SK-N-SH treated with all-trans-retinoic acid at 6 μM for 48 hours (cell line): ENCODE measurements around the gene SKA2.

ENCODE experiments used
- ATAC-seq: fragments of 200-7000 bp; cut with Tn5 transposase; 3 replicates; pipeline ENCODE4 v1.9.1; 2020; ENCODE audit warnings: mild to moderate bottlenecking, moderate library complexity
- ARNTL ChIP-seq: fragments of 450-650 bp; formaldehyde crosslinking; IDR thresholded peaks from 2 replicates; pipeline ENCODE4 v1.5.0; 2020; ENCODE audit warnings: low read depth, mild to moderate bottlenecking, moderate library complexity, borderline replicate concordance
- BACH2 ChIP-seq: fragments of 250-450 bp; sonication (Bioruptor Pico); IDR thresholded peaks from 2 replicates; pipeline ENCODE4 v1.9.0; 2021; ENCODE audit warnings: mild to moderate bottlenecking, borderline replicate concordance
- CSDC2 ChIP-seq: fragments of 250-450 bp; sonication (Bioruptor Pico); IDR thresholded peaks from 2 replicates; pipeline ENCODE4 v1.5.0; 2020; ENCODE audit warnings: mild to moderate bottlenecking, moderate library complexity
- ESRRG ChIP-seq: fragments of 250-450 bp; sonication (Bioruptor Pico); IDR thresholded peaks from 2 replicates; pipeline ENCODE4 v1.6.1; 2021; ENCODE audit warnings: mild to moderate bottlenecking
- GLIS3 ChIP-seq: fragments of 250-450 bp; sonication (Bioruptor Pico); IDR thresholded peaks from 2 replicates; pipeline ENCODE4 v1.5.0; 2020; ENCODE audit warnings: mild to moderate bottlenecking, moderate library complexity
- ISL1 ChIP-seq: fragments of 250-450 bp; sonication (Bioruptor Pico); IDR thresholded peaks from 2 replicates; pipeline ENCODE4 v2.1.2; 2022; ENCODE audit warnings: mild to moderate bottlenecking, moderate library complexity
- OSR1 ChIP-seq: fragments of 250-450 bp; sonication (Bioruptor Pico); IDR thresholded peaks from 2 replicates; pipeline ENCODE4 v1.8.0; 2022; ENCODE audit warnings: moderate library complexity, mild to moderate bottlenecking, inconsistent platforms
- PPARA ChIP-seq: fragments of 250-450 bp; sonication (Bioruptor Pico); IDR thresholded peaks from 2 replicates; pipeline ENCODE4 v1.5.0; 2020; ENCODE audit warnings: mild to moderate bottlenecking, borderline replicate concordance
- RARB ChIP-seq: fragments of 250-450 bp; sonication (Bioruptor Pico); IDR thresholded peaks from 2 replicates; pipeline ENCODE4 v1.8.0; 2021; ENCODE audit warnings: mild to moderate bottlenecking, moderate library complexity
- SNAI2 ChIP-seq: fragments of 250-450 bp; sonication (Bioruptor Pico); IDR thresholded peaks from 2 replicates; pipeline ENCODE4 v1.5.0; 2020; ENCODE audit warnings: mild to moderate bottlenecking, moderate library complexity
- TCF4 ChIP-seq: fragments of 250-450 bp; sonication (Bioruptor Pico); IDR thresholded peaks from 2 replicates; pipeline ENCODE4 v1.8.0; 2021; ENCODE audit warnings: mild to moderate bottlenecking, moderate library complexity, borderline replicate concordance
- TOX ChIP-seq: fragments of 250-450 bp; sonication (Bioruptor Pico); IDR thresholded peaks from 2 replicates; pipeline ENCODE4 v1.8.0; 2021; ENCODE audit warnings: mild to moderate bottlenecking, moderate library complexity, borderline replicate concordance
- ZC3H10 ChIP-seq: fragments of 250-450 bp; sonication (Bioruptor Pico); IDR thresholded peaks from 2 replicates; pipeline ENCODE4 v1.5.1; 2021; ENCODE audit warnings: mild to moderate bottlenecking, moderate library complexity
- ZFP3 ChIP-seq: fragments of 250-450 bp; sonication (Bioruptor Pico); IDR thresholded peaks from 2 replicates; pipeline ENCODE4 v1.5.0; 2020; ENCODE audit warnings: mild to moderate bottlenecking, moderate library complexity
- ZFP30 ChIP-seq: fragments of 450-650 bp; formaldehyde crosslinking; IDR thresholded peaks from 2 replicates; pipeline ENCODE4 v1.5.0; 2022; ENCODE audit warnings: mild to moderate bottlenecking, moderate library complexity
- ZNF8 ChIP-seq: fragments of 450-650 bp; formaldehyde crosslinking; IDR thresholded peaks from 2 replicates; pipeline ENCODE4 v1.5.0; 2020; ENCODE audit warnings: mild to moderate bottlenecking, moderate library complexity
- TF ChIP-seq, protein P1 (sequence below): fragments of 250-450 bp; sonication (Bioruptor Pico); IDR thresholded peaks from 2 replicates; pipeline ENCODE4 v1.8.0; 2020; ENCODE audit warnings: mild to moderate bottlenecking, moderate library complexity, borderline replicate concordance
- TF ChIP-seq, protein P2 (sequence below): fragments of 250-450 bp; sonication (Bioruptor Pico); IDR thresholded peaks from 2 replicates; pipeline ENCODE4 v1.5.1; 2020; ENCODE audit warnings: low read depth, mild to moderate bottlenecking, moderate library complexity
- TF ChIP-seq, protein P3 (sequence below): fragments of 250-450 bp; sonication (Bioruptor Pico); IDR thresholded peaks from 2 replicates; pipeline ENCODE4 v1.5.1; 2021; ENCODE audit warnings: mild to moderate bottlenecking, moderate library complexity
- TF ChIP-seq, protein P4 (sequence below): fragments of 250-450 bp; sonication (Bioruptor Pico); IDR thresholded peaks from 2 replicates; pipeline ENCODE4 v1.8.0; 2021; ENCODE audit warnings: low read depth, mild to moderate bottlenecking, moderate library complexity, borderline replicate concordance
- TF ChIP-seq, protein P5 (sequence below): fragments of 250-450 bp; sonication (Bioruptor Pico); IDR thresholded peaks from 2 replicates; pipeline ENCODE4 v1.5.0; 2020; ENCODE audit warnings: mild to moderate bottlenecking, moderate library complexity

The SKA2 gene

DNA sequence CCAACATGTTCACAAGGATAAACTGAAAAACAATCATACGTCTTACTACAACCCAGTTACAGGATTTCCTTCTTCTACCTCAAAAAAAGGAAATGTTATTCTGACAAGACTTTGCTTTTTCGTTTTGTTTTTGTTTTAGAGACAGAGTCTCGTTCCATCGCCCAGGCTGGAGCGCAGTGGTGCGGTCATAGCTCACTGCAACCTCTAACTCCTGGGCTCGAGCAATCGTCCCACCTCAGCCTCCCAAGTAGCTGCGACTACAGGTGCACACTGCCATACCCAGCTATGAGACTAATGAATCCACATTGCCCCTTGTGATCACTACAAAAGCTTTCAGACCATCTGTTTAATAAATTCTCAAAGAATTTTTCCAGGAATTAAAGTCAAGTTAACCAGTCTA is 39.5 kb downstream of the SKA2 start:
- TF ChIP-seq CSDC2 (CRISPR knock-in tag) = no peak
- no peak for ATAC-seq

DNA sequence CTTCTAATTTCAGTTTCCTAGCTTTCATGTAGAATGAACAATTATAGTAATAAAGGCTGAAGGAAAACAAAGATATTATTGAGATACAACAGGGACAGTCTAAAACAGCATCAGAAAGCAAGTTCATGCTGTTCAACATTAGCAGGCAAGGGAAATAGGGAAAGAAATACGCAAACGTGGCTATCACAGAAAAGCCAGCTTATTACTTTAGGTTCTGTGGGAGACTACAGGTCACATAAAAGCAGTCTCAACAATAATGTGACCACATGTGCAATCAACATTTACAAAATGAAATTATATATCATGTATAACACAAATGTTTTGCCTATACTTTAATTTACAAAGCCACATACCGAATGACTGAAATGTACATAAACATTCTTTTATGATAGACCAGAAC is 43.4 kb downstream of the SKA2 start:
- ATAC-seq = no peak
- TF ChIP-seq BACH2 (CRISPR knock-in tag) = no peak
- TF ChIP-seq TCF4 (CRISPR knock-in tag) = no peak
- no peak for TF ChIP-seq OSR1 (CRISPR knock-in tag)
- TF ChIP-seq ARNTL = no peak
- TF ChIP-seq ZC3H10 (CRISPR knock-in tag) = no peak
- TF ChIP-seq TOX (CRISPR knock-in tag) = no peak
- TF ChIP-seq, protein P1, sequence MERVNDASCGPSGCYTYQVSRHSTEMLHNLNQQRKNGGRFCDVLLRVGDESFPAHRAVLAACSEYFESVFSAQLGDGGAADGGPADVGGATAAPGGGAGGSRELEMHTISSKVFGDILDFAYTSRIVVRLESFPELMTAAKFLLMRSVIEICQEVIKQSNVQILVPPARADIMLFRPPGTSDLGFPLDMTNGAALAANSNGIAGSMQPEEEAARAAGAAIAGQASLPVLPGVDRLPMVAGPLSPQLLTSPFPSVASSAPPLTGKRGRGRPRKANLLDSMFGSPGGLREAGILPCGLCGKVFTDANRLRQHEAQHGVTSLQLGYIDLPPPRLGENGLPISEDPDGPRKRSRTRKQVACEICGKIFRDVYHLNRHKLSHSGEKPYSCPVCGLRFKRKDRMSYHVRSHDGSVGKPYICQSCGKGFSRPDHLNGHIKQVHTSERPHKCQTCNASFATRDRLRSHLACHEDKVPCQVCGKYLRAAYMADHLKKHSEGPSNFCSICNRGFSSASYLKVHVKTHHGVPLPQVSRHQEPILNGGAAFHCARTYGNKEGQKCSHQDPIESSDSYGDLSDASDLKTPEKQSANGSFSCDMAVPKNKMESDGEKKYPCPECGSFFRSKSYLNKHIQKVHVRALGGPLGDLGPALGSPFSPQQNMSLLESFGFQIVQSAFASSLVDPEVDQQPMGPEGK = no peak
- no peak for TF ChIP-seq ISL1
- no peak for TF ChIP-seq PPARA (CRISPR knock-in tag)
- TF ChIP-seq RARB (CRISPR knock-in tag) = no peak
- no peak for TF ChIP-seq ESRRG (CRISPR knock-in tag)
- TF ChIP-seq, protein P2, sequence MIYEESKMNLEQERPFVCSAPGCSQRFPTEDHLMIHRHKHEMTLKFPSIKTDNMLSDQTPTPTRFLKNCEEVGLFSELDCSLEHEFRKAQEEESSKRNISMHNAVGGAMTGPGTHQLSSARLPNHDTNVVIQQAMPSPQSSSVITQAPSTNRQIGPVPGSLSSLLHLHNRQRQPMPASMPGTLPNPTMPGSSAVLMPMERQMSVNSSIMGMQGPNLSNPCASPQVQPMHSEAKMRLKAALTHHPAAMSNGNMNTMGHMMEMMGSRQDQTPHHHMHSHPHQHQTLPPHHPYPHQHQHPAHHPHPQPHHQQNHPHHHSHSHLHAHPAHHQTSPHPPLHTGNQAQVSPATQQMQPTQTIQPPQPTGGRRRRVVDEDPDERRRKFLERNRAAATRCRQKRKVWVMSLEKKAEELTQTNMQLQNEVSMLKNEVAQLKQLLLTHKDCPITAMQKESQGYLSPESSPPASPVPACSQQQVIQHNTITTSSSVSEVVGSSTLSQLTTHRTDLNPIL (CRISPR knock-in tag) = no peak
- no peak for TF ChIP-seq ZFP3
- no peak for TF ChIP-seq ZNF8 (CRISPR knock-in tag)

DNA sequence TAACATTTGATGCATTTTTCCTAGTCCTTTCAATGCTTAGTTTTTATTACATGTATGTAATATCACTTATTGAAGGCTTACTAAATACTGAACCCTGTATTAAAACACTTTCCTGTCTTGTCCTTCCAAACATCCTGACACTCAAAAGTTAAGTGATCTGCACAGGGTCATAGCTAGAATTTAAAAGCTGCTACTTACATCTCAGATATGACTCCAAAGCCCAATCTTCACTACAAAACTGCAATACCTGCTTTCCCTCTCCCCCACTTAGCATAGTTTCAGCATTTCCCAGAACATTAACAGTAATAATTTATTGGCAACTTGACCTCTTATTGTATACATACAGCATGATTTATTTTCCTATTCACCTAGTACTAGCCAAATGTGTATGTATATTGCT is 44.0 kb downstream of the SKA2 start:
- ATAC-seq = no peak
- TF ChIP-seq SNAI2 (CRISPR knock-in tag) (no peak), ZC3H10 (CRISPR knock-in tag) (no peak), TOX (CRISPR knock-in tag) (no peak), TCF4 (CRISPR knock-in tag) (no peak)
- TF ChIP-seq, protein P1 = no peak

DNA sequence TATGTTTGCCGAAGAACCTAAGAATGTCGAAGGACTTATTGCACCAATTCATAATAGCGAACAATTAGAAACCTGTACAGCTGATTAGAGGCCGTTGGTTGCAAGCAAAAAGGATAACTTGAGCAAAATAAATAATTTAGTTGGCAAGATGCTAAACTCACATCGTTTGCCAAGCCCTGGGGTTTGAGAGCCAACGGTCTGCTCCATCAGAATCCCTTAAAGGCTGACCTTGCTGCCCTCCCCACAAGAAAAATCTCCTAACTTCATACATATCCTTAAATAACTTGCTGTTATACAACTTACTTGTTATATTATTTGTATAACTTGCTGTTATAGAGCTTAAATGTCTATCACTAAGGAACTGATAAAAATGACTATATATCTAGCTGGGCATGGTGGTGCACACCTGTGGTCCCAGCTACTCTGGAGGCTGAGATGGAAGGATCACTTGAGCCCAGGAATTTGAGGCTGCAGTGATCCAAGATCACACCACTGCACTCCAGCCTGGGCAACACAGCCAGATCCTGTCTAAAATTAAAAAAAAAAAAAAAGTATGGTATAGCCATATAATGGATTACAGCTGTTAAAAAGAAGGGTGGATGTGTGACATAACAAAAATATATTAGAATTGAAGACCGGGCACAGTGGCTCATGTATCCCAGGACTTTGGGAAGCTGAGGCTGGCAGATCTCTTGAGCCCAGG is 46.4 kb downstream of the SKA2 start:
- TF ChIP-seq RARB (CRISPR knock-in tag) = no peak
- TF ChIP-seq, protein P3, sequence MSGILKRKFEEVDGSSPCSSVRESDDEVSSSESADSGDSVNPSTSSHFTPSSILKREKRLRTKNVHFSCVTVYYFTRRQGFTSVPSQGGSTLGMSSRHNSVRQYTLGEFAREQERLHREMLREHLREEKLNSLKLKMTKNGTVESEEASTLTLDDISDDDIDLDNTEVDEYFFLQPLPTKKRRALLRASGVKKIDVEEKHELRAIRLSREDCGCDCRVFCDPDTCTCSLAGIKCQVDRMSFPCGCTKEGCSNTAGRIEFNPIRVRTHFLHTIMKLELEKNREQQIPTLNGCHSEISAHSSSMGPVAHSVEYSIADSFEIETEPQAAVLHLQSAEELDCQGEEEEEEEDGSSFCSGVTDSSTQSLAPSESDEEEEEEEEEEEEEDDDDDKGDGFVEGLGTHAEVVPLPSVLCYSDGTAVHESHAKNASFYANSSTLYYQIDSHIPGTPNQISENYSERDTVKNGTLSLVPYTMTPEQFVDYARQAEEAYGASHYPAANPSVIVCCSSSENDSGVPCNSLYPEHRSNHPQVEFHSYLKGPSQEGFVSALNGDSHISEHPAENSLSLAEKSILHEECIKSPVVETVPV (CRISPR knock-in tag) = no peak
- TF ChIP-seq ESRRG (CRISPR knock-in tag) = no peak
- no peak for TF ChIP-seq GLIS3 (CRISPR knock-in tag)
- TF ChIP-seq, protein P4, sequence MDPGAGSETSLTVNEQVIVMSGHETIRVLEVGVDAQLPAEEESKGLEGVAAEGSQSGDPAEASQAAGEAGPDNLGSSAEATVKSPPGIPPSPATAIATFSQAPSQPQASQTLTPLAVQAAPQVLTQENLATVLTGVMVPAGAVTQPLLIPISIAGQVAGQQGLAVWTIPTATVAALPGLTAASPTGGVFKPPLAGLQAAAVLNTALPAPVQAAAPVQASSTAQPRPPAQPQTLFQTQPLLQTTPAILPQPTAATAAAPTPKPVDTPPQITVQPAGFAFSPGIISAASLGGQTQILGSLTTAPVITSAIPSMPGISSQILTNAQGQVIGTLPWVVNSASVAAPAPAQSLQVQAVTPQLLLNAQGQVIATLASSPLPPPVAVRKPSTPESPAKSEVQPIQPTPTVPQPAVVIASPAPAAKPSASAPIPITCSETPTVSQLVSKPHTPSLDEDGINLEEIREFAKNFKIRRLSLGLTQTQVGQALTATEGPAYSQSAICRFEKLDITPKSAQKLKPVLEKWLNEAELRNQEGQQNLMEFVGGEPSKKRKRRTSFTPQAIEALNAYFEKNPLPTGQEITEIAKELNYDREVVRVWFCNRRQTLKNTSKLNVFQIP (CRISPR knock-in tag) = no peak
- TF ChIP-seq, protein P5, sequence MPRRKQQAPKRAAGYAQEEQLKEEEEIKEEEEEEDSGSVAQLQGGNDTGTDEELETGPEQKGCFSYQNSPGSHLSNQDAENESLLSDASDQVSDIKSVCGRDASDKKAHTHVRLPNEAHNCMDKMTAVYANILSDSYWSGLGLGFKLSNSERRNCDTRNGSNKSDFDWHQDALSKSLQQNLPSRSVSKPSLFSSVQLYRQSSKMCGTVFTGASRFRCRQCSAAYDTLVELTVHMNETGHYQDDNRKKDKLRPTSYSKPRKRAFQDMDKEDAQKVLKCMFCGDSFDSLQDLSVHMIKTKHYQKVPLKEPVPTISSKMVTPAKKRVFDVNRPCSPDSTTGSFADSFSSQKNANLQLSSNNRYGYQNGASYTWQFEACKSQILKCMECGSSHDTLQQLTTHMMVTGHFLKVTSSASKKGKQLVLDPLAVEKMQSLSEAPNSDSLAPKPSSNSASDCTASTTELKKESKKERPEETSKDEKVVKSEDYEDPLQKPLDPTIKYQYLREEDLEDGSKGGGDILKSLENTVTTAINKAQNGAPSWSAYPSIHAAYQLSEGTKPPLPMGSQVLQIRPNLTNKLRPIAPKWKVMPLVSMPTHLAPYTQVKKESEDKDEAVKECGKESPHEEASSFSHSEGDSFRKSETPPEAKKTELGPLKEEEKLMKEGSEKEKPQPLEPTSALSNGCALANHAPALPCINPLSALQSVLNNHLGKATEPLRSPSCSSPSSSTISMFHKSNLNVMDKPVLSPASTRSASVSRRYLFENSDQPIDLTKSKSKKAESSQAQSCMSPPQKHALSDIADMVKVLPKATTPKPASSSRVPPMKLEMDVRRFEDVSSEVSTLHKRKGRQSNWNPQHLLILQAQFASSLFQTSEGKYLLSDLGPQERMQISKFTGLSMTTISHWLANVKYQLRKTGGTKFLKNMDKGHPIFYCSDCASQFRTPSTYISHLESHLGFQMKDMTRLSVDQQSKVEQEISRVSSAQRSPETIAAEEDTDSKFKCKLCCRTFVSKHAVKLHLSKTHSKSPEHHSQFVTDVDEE (CRISPR knock-in tag) = no peak
- no peak for TF ChIP-seq OSR1 (CRISPR knock-in tag)
- no peak for TF ChIP-seq ZC3H10 (CRISPR knock-in tag)
- no peak for TF ChIP-seq TOX (CRISPR knock-in tag)
- TF ChIP-seq ZFP30 (CRISPR knock-in tag) = no peak
- TF ChIP-seq, protein P2 (CRISPR knock-in tag) = no peak
- ATAC-seq = no peak
